Suprapubic skin (tissue), 3 donors: ENCODE results near the gene GCLC.

Source experiments
- CTCF ChIP-seq, 2 donors: fragments of 200-600 bp in 1 of 2; fragments of 450-650 bp in 1 of 2; sonication (generic) in 1 of 2; IDR thresholded peaks; one replicate each; pipeline ENCODE4 v1.5.1; 2016 to 2019; ENCODE audit warnings: antibody characterized with exemption in 2 of 2, mild to moderate bottlenecking in 1 of 2, moderate library complexity in 1 of 2
- POLR2A ChIP-seq, 2 donors: fragments of 450-650 bp; IDR thresholded peaks; one replicate each; pipeline ENCODE4 v1.6.1; 2017; ENCODE audit warnings: antibody characterized with exemption in 2 of 2, mild to moderate bottlenecking in 2 of 2, moderate library complexity in 2 of 2

- TF ChIP-seq CTCF (IDR thresholded peaks at IDR 0.05) (no peak), POLR2A (IDR thresholded peaks at IDR 0.05) (no peak)
Measured at GRCh38 chr6:53461041-53461656, 83.8 kb downstream of the GCLC start.
